Measurements from ENCODE around the gene ARFGAP1.

ARFGAP1 gene

GRCh38 chr20:63306673-63307537 is 34.3 kb downstream of the ARFGAP1 start:
- DNase-seq (ENCODE audit: low read depth, low spot score): no peak

DNA sequence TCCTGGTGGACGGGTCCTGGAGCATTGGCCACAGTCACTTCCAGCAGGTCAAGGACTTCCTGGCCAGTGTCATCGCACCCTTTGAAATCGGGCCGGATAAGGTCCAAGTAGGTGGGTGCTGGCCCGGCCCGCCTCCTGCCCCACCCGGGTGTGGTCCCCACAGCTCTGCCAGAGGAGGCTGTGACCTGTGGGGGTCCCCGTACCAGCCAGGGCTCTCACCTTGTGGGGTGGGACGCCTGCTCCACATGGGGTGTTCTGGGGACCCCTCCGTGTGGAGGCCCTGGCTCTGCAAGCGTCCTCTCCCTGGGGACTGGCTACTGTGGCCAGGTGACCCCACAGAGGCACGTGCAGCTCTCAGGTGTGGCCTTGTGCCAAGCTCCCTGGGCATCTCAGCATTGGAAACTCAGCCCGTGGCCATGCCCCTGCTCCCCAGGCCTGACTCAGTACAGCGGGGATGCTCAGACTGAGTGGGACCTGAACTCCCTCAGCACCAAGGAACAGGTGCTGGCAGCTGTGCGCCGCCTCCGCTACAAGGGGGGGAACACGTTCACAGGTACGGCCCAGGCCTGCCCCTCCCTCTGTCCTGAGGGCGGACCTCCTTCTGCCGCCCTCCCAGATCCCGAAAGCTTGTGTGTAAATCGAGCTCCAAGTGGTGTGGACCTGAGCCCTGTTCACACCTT is 35.1 kb downstream of the ARFGAP1 start:
- DNase-seq (ENCODE audit: low read depth, low spot score): no peak

DNA sequence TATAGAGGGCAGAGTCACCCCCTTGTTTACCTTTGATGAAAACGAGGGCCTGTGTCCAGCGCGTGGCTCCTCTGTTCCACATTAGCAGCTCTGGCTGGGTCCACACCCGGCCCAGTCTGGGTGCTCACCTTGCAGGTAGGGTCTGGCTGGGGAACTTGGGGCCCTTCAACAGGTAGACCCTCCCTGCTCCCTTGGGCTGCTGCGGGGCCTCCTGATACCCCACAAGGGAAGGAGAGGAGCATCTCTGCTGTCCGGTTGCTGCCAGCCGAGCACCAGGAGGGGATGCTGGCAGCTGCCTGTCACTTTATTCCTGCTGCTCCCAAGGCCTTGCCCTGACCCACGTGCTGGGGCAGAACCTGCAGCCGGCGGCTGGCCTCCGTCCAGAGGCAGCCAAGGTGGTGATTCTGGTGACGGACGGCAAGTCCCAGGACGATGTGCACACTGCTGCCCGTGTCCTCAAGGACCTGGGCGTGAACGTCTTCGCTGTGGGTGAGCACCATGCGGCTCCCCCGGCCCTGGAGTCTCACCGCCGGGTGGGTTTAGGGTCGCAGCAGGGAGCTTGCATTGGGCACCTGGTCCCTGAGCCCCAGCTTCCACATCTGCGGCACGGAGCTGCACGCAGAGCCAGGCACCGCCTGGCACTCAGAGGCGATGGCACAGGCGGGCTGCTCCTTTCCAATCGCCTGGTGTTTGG is 35.8 kb downstream of the ARFGAP1 start:
- DNase-seq (ENCODE audit: low read depth, low spot score): no peak

- DNase-seq (ENCODE audit: low read depth, low spot score): no peak
These were observed 36.9 kb downstream of the ARFGAP1 start for GRCh38 chr20:63309261-63310071.

DNA sequence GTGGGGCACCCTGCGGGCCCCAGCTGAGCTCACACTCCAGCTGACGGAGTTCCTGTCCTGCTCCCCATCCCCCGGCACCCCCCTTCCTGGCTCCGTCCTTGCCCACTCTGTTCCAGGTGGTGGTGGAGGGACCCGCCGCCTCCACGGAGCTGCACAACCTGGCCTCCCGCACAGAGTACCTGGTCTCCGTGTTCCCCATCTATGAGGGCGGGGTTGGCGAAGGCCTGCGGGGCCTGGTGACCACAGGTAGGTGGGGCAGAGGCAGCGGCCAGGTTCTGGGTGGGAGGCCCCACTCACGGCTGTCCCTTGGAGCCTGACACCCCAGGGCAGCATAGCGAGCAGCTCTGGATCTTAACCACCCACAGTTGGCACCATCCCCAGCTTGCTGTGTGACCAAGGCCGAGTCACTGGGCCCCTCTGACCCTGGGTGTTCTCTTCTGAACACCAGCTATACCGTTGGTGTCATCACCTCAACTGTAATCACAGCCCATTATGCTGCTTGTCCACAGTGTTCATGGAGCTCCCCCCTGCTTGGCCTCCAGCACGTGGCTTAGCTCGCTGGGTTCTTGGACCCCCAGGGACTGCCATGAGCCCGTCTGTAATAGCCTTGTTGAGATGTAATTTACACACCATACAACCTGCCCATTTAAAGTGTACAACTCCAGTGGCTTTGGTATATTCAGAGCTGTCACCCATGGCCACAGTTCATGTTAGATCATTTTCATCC is 37.8 kb downstream of the ARFGAP1 start:
- no peak for DNase-seq (ENCODE audit: low read depth, low spot score)

- DNase-seq (ENCODE audit: low read depth, low spot score): no peak
These were observed 38.7 kb downstream of the ARFGAP1 start for GRCh38 chr20:63311186-63311832.

DNA sequence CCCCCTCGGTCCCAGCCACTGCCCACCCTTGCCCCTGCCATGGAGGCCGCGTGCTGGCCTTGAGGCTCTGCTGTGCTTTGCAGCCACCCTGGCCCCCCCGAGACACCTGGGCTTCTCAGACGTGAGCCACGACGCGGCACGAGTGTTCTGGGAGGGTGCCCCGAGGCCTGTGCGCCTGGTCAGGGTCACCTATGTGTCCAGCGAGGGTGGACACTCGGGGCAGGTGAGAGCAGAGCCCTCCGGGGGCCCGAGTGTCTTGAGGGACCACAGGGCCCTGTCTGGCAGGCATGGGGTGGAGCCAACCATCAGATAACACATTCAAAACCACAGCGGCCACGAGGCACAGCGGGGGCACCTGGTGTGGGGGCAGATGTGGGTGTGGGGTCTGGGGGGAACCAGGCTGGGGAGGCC is 39.2 kb downstream of the ARFGAP1 start:
- no peak for DNase-seq (ENCODE audit: low read depth, low spot score)

GRCh38 chr20:63312273-63312672 is 39.7 kb downstream of the ARFGAP1 start:
- no peak for DNase-seq (ENCODE audit: low read depth, low spot score)

DNA sequence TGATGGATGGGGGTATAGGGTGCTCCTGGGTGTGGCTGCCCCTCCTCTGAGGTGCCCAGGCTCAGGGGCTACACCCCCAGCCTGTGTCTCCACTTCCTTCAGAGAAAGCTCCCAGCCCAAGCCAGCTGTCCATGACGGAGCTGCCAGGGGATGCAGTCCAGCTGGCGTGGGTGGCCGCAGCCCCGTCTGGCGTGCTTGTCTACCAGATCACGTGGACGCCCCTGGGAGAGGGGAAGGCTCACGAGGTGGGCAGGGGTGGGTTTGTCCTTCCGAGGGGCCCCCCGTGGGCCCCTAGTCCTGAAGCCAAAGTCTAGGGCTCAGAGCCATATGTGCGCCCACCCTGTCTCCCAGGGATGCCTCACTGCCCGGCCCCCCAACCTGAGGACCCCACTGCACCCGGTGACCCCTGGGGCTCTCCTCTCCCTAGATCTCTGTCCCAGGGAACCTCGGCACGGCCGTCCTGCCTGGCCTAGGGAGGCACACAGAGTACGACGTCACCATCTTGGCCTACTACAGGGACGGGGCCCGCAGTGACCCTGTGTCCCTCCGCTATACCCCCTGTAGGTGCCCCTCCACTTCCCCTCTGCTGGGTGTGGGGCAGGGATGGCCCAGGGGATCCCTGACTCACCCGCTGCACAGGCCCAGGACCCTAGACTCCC is 40.2 kb downstream of the ARFGAP1 start:
- no peak for DNase-seq (ENCODE audit: low read depth, low spot score)

- no peak for DNase-seq (ENCODE audit: low read depth, low spot score)
These were observed 40.9 kb downstream of the ARFGAP1 start for GRCh38 chr20:63313349-63314014.

GRCh38 chr20:63314015-63314471 is 41.4 kb downstream of the ARFGAP1 start:
- DNase-seq (ENCODE audit: low read depth, low spot score): no peak

GRCh38 chr20:63314566-63315239 is 42.1 kb downstream of the ARFGAP1 start:
- DNase-seq (ENCODE audit: low read depth, low spot score): no peak

- no peak for DNase-seq (ENCODE audit: low read depth, low spot score)
These were observed 42.7 kb downstream of the ARFGAP1 start for GRCh38 chr20:63315240-63315689.

DNA sequence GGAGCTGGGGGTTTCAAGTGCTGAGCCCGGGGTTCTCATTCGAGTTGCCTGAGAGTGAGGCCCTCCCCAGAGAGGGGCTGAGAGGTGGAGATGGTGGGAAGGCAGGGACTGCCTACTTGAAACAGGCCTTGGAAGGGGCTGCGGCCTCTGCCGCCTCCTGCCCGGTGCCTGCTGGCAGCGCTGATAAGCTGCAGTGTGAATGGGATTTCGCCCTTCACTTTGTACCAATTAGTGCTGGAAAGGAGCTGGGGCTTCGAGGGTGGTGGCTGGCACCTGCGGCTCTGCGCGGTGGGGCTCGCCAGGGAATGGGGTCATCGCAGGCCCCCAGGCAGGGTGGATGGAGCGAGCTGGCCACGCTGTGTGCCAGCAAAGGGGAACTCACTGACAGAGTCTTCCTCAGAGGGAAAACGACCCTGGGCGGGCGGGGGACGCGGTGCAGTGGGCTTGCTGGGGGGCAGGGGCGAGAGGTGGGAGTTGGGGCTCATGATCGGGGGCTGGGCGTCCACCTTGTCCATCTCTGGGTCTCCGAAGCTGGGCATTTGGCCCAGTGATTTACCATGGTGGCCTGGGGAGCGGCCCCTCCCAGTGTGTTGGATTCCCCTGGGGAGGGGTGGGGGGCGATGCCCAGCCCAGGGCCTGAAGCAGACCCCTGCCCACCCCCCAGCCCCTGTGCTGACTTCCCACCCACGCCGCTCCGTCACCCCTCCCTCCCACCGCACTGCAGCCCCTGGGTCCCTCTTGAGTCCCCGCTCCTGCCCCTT is 43.3 kb downstream of the ARFGAP1 start:
- DNase-seq (ENCODE audit: low read depth, low spot score): no peak

GRCh38 chr20:63316502-63316921 is 43.9 kb downstream of the ARFGAP1 start:
- DNase-seq (ENCODE audit: low read depth, low spot score): no peak

GRCh38 chr20:63317061-63317460 is 44.4 kb downstream of the ARFGAP1 start:
- DNase-seq (ENCODE audit: low read depth, low spot score): no peak

GRCh38 chr20:63317601-63318291 is 45.1 kb downstream of the ARFGAP1 start:
- DNase-seq (ENCODE audit: low read depth, low spot score): no peak
